LNCAP (cell line): ENCODE results near the gene FAXDC2.

Source experiments
- CTCF ChIP-seq: fragments of 450-650 bp; IDR thresholded peaks from 2 replicates; pipeline ENCODE4 v1.5.1; 2017; ENCODE audit warnings: mild to moderate bottlenecking

FAXDC2 gene

GRCh38 chr5:154818471-154819116 is 31.8 kb downstream of the FAXDC2 start:
- TF ChIP-seq CTCF = no peak

- TF ChIP-seq CTCF = no peak
Measured at GRCh38 chr5:154817815-154818214, 32.6 kb downstream of the FAXDC2 start.

- TF ChIP-seq CTCF = no peak
Measured at GRCh38 chr5:154816891-154817492, 33.4 kb downstream of the FAXDC2 start.

GRCh38 chr5:154815684-154816247 is 34.6 kb downstream of the FAXDC2 start:
- TF ChIP-seq CTCF = no peak

GRCh38 chr5:154815025-154815424 is 35.4 kb downstream of the FAXDC2 start:
- TF ChIP-seq CTCF = no peak

GRCh38 chr5:154813736-154814135 is 36.7 kb downstream of the FAXDC2 start:
- TF ChIP-seq CTCF = no peak

GRCh38 chr5:154813158-154813557 is 37.2 kb downstream of the FAXDC2 start:
- TF ChIP-seq CTCF = no peak
